Memory B cell (primary cell): Measurements from ENCODE around the gene ILRUN.
"Not testable (repeated sequence)": the region's sequence is repeated elsewhere in the genome, so short reads cannot be mapped to it uniquely, and the experiment has no call there.

ENCODE experiments used
- ATAC-seq: fragments of 150-1000 bp; cut with Tn5 transposase; 2 replicates; pipeline ENCODE4 v1.10.0; 2021; ENCODE audit warnings: low read depth, mild to moderate bottlenecking, moderate library complexity
- DNase-seq, 2 donors: peaks; one replicate each; pipeline ENCODE4 v3.0.0; 2022; ENCODE audit warnings: low spot score in 2 of 2
- H3K27ac Mint-ChIP-seq: one replicate; pipeline ENCODE4 v1.8.0; 2022; ENCODE audit warnings: mild to moderate bottlenecking, moderate library complexity, mixed read lengths
- H3K27me3 Mint-ChIP-seq: one replicate; pipeline ENCODE4 v1.8.0; 2022; ENCODE audit warnings: mixed read lengths
- H3K36me3 Mint-ChIP-seq: one replicate; pipeline ENCODE4 v1.8.0; 2022; ENCODE audit warnings: mild to moderate bottlenecking, mixed read lengths
- H3K4me1 Mint-ChIP-seq: one replicate; pipeline ENCODE4 v1.8.0; 2022; ENCODE audit warnings: mixed read lengths
- H3K4me3 Mint-ChIP-seq: one replicate; pipeline ENCODE4 v1.8.0; 2022; ENCODE audit warnings: mild to moderate bottlenecking, moderate library complexity, mixed read lengths
- H3K9me3 Mint-ChIP-seq: one replicate; pipeline ENCODE4 v1.8.0; 2022; ENCODE audit warnings: mixed read lengths

Gene ILRUN

DNA sequence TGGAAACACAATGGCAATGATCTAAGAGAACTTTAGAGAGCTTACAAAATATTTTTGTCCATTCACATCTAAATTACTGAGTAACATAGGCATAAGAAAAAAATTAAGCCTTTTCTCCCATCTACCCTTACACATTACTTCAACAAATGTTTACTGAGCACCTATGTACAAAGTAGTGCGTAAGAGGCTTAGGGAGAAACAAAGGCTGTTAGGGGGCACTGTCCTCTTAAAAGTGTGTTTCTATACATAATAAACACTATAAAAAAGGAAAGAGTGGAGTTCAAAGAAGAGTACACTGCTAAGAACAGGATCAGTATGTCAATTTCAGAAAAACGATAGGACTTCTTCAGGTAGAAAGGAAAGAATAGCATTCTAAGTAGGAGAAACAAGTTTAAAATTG is 12.2 kb downstream of the ILRUN start:
- H3K4me1 Mint-ChIP-seq = peaks cover 29% of the 10 kb centered on the region

DNA sequence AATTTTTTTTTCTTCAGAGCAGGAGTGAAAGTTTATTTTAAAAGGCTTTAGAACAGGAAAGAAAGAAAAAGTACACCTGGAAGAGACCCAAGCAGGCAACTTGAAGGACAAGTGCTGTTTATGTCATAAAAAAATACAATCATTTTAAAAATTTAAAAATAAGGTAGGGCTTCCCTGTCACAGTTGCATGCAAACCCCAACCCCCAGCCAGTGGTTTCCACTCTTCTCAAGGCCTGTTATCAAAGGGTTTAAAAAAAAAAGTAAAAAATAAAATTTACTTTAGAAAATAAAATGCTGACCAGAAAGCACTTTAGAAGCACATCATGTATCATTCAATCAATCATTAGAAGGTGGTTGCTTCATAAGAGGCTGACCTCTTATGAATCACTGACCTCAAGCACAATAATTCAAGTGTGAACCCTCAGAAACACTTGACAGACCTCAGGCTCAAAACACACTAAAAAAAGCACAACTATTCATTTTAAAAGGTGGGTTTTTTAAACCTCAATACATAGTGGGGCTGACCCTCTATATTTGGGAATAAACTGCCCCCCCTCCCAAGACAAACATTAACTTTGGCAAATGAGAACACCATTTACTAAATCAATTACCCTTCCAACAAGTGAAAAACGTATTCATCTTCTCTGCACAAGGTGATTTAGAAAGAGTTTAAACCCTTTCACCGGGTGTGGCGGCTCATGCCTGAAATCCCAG is 15.6 kb downstream of the ILRUN start:
- Mint-ChIP-seq H3K36me3 (peaks cover 4% of the 10 kb centered on the region), H3K27me3 (no peaks in the 10 kb centered on the region), H3K27ac (no peak overlapping the region), H3K4me1 (peaks cover 23% of the 10 kb centered on the region), H3K9me3 (no peaks in the 10 kb centered on the region), H3K4me3 (no peak overlapping the region)
- ATAC-seq (no peak), DNase-seq (no peak)

More for the DNA sequence above, 12.2 kb downstream of the ILRUN start:
- Mint-ChIP-seq H3K9me3 (no peaks in the 10 kb centered on the region), H3K36me3 (peaks cover 12% of the 10 kb centered on the region), H3K27ac (no peak overlapping the region), H3K4me3 (no peak overlapping the region), H3K27me3 (no peaks in the 10 kb centered on the region)
- ATAC-seq (no peak), DNase-seq (no peak)

DNA sequence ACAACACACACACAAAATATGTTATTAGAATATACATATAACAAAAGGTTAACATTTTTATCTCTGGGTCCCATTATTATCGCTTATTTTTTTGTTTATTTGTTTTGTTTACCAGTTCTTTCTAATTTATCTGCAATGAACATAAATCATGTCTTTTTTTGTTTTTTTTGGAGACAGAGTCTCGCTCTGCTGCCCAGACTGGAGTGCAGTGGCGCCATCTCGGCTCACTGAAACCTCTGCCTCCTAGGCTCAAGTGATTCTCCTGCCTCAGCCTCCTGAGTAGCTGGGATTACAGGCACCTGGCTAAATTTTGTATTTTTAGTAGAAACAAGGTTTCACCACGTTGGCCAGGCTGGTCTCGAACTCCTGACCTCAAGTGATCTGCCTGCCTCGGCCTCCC is 16.3 kb downstream of the ILRUN start:
- not testable (repeated sequence) for ATAC-seq, H3K4me3 Mint-ChIP-seq, H3K27me3 Mint-ChIP-seq, H3K27ac Mint-ChIP-seq, DNase-seq, H3K36me3 Mint-ChIP-seq, H3K9me3 Mint-ChIP-seq
- H3K4me1 Mint-ChIP-seq = peaks cover 24% of the 10 kb centered on the region

DNA sequence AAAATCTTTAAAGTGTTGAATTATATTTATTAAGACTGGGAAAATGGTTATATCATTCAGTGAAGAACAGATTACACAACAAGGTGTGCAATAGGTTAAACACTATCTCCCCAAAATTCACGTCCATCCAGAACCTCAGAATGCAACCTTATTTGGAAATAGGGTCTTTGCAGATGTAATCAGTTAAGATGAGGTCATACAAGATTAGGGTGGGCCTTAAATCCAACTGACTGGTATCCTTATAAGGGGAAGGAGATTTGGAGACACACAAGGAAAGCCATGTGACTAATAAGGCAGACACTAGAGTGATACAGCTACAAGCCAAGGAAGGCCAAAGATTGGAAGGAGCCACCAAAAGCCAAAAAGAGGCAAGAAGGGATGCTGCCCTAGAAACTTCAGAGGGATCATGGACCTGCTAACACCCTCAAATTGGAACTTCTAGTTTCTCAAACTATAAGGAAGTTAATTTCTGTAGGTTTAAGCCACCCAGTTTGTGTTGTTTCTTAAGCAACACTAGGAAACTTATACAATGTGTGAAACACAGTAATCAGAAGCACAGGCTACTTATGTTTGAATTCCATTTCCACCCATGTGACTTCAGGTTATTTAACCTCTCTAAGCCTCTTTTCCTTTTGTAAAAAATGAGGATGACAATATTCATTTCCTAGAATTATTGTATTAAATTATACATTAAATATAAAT is 16.9 kb downstream of the ILRUN start:
- ATAC-seq = no peak
- no peak for DNase-seq
- Mint-ChIP-seq H3K4me1 (peaks cover 26% of the 10 kb centered on the region), H3K27me3 (no peaks in the 10 kb centered on the region), H3K36me3 (peaks cover 2% of the 10 kb centered on the region), H3K9me3 (no peaks in the 10 kb centered on the region), H3K27ac (peak overlapping the region; percentile 60), H3K4me3 (no peak overlapping the region)

DNA sequence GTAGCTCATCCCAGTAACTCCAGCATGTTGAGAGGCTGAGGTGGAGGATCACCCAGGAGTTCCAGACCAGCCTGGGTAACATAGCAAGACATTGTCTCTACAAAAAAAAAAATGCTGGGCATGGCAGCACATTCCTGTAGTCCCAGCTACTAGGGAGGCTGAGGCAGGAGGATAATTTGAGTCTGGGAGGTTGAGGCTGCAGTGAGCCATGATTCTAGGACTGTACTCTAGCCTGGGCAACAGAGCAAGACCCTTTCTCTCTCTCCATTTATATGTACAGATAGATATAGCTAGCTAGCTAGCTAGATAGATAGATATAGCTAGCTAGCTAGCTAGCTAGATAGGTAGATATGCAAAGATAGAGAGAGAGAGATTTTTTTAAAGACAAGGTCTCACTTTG is 20.4 kb downstream of the ILRUN start:
- peaks cover 42% of the 10 kb centered on the region for H3K4me1 Mint-ChIP-seq
- H3K27ac Mint-ChIP-seq = peak overlapping the region; percentile 98
- H3K9me3 Mint-ChIP-seq = no peaks in the 10 kb centered on the region
- no peaks in the 10 kb centered on the region for H3K27me3 Mint-ChIP-seq
- no peak overlapping the region for H3K4me3 Mint-ChIP-seq
- no peak for ATAC-seq
- DNase-seq = no peak
- no peaks in the 10 kb centered on the region for H3K36me3 Mint-ChIP-seq

DNA sequence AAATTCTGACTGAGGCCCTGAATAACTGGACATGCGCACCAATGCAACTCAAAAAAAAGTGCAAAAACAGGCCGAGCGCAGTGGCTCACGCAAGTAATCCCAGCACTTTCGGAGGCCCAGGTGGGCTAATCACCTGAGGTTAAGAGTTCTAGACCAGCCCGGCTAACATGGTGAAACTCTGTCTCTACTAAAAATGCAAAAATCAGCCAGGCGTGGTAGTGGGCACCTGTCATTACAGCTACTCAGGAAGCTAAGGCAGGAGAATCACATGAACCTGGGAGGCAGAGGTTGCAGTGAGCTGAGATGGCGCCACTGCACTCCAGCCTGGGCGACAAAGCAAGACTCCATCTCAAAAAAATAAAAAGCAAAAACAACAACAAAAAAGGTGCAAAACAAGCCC is 21.6 kb downstream of the ILRUN start:
- Mint-ChIP-seq H3K27ac (peak overlapping the region; percentile 98), H3K4me1 (peaks cover 42% of the 10 kb centered on the region), H3K4me3 (peak overlapping the region; percentile 77)
- DNase-seq (peak in 1 of 2 donors; percentile 31), ATAC-seq (peak; percentile 21)
- not testable (repeated sequence) for H3K27me3 Mint-ChIP-seq, H3K9me3 Mint-ChIP-seq, H3K36me3 Mint-ChIP-seq

DNA sequence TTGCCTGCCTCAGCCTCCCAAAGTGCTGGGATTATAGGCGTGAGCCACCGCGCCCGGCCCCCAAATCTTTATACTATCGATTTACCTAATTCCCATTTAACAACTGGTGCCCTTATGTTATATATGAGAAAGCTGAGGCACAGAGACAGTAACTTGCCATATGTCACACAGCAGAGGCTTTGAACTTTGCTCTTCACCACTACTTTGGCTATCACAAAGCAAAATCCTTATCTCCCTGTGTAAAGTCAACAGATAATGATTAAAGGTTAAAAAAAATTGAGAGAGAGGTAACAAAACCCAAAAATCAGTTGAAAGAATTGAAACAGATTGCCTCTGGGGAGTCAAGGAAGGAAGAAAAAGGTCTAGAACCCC is 22.3 kb downstream of the ILRUN start:
- Mint-ChIP-seq H3K4me1 (peaks cover 38% of the 10 kb centered on the region), H3K4me3 (peak overlapping the region; percentile 77), H3K27ac (peak overlapping the region; percentile 98), H3K27me3 (no peaks in the 10 kb centered on the region), H3K36me3 (no peaks in the 10 kb centered on the region), H3K9me3 (no peaks in the 10 kb centered on the region)
- ATAC-seq = no peak
- DNase-seq = no peak

DNA sequence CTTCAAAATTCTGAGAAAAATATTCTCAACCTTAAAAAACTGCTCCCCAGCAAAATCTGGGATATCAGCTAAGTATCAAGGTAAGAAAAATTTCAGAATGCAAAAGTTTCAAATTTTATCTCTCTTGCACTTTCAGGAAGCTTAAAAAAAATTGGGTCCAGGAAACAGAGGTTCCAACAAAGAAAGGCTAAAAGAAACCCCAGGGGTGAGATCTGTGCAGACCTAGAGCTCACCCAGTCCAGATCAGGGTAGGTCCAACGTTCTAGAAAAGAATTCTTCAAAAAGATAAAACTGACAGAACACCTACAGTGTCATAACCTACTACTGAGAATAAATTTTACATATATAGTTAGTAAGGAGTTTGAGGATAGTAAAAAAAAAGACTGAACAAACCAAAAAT is 23.5 kb downstream of the ILRUN start:
- H3K4me1 Mint-ChIP-seq = peaks cover 37% of the 10 kb centered on the region
- H3K9me3 Mint-ChIP-seq = no peaks in the 10 kb centered on the region
- H3K27me3 Mint-ChIP-seq = no peaks in the 10 kb centered on the region
- H3K27ac Mint-ChIP-seq = peak overlapping the region; percentile 98
- peak overlapping the region; percentile 74 for H3K4me3 Mint-ChIP-seq
- H3K36me3 Mint-ChIP-seq = no peaks in the 10 kb centered on the region
- DNase-seq = no peak
- no peak for ATAC-seq

DNA sequence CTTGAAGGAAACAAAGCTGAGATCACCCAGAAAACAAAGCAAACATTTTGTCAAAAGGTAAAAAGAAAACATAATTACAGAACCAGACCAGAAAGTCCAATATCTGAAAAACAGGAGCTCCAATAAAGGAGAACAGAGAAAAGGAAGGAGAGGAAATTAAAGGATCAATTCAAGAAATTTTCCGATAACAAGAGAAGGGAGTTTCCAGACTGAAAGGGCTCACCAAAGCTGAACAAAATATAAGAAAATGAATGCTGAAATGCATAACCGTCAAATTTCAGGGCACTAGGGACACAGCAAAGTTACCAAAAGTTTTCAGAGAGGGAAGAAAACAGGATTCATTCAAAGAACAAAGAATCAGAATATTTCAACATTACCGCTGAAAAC is 23.9 kb downstream of the ILRUN start:
- Mint-ChIP-seq H3K27ac (peak overlapping the region; percentile 98), H3K9me3 (no peaks in the 10 kb centered on the region), H3K4me1 (peaks cover 41% of the 10 kb centered on the region), H3K4me3 (peak overlapping the region; percentile 80), H3K36me3 (no peaks in the 10 kb centered on the region), H3K27me3 (no peaks in the 10 kb centered on the region)
- DNase-seq = no peak
- no peak for ATAC-seq

DNA sequence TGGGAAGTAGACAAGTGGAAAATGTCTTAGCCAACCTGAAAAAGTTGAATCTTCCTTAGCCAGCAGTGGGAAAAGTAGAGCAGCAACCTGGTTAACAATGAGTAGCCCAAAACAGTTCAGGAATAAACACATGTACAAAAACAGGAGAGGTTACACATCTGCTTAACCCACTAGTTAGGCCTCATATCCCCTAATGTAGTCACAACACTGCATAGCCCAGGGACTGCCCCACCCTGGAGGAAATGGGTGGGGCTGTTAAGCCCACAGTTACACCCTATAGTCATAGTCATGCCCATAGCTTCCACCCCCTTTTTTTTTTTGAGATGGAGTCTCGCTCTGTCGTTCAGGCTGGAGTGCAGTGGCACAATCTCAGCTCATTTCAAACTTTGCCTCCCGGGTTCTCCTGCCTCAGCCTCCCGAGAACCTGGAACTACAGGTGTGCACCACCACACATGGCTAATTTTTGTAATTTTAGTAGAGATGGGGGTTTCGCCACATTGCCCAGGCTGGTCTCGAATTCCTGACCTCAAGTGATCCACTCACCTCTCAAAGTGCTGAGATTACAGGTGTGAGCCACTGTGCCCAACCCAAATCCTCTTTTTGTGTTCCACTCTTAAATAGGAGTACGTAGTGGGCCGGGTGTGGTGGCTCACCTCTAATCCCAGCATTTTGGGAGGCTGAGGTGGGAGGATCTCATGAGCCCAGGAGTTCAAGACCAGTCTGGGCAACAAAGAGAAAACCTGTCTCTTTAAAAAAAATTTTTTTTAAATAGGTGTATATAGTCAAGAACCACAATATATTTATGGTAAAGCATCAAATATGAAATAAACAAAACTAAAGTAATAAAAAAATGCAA is 24.5 kb downstream of the ILRUN start:
- H3K27me3 Mint-ChIP-seq = no peaks in the 10 kb centered on the region
- peaks cover 44% of the 10 kb centered on the region for H3K4me1 Mint-ChIP-seq
- H3K36me3 Mint-ChIP-seq = no peaks in the 10 kb centered on the region
- peak overlapping the region; percentile 98 for H3K27ac Mint-ChIP-seq
- H3K4me3 Mint-ChIP-seq = peak overlapping the region; percentile 80
- peak; percentile 94 for ATAC-seq
- no peaks in the 10 kb centered on the region for H3K9me3 Mint-ChIP-seq
- DNase-seq = peak; percentile 43 to 71

DNA sequence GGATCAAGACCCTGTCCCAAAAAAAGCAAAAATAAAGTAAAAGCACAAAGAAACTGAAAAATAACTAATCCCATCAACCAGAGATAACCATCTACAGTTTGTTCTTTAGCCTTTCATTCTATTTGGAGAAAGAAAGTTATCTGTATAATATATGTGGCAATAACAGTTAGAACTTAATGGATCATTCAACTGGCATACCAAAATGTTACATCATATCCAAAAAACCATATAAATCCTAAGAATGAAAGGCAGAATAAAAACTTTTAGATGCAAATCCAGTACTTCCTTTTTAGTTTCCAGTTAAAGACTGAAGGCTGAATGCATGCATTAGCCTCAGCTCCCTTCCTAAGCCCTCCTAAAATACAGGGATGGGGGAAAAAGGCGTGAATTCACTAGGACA is 25.2 kb downstream of the ILRUN start:
- Mint-ChIP-seq H3K36me3 (no peaks in the 10 kb centered on the region), H3K4me1 (peaks cover 48% of the 10 kb centered on the region), H3K9me3 (no peaks in the 10 kb centered on the region), H3K27me3 (no peaks in the 10 kb centered on the region), H3K4me3 (peak overlapping the region; percentile 71), H3K27ac (peak overlapping the region; percentile 98)
- ATAC-seq (no peak), DNase-seq (no peak)

DNA sequence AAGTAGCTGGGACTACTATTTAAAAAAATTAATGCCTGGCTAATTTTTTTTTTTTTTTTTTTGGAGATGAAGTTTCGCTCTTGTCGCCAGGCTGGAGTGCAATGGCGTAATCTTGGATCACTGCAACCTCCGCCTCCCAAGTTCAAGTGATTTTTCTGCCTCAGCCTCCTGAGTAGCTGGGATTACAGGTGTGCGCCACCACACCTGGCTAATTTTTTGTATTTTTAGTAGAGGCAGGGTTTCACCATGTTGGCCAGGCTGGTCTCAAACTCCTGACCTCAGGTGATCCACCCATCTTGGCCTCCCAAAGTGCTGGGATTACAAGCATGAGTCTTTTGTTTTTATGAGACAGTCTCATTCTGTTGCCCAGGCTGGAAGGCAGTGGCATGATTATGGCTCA is 27.8 kb downstream of the ILRUN start:
- not testable (repeated sequence) for ATAC-seq

DNA sequence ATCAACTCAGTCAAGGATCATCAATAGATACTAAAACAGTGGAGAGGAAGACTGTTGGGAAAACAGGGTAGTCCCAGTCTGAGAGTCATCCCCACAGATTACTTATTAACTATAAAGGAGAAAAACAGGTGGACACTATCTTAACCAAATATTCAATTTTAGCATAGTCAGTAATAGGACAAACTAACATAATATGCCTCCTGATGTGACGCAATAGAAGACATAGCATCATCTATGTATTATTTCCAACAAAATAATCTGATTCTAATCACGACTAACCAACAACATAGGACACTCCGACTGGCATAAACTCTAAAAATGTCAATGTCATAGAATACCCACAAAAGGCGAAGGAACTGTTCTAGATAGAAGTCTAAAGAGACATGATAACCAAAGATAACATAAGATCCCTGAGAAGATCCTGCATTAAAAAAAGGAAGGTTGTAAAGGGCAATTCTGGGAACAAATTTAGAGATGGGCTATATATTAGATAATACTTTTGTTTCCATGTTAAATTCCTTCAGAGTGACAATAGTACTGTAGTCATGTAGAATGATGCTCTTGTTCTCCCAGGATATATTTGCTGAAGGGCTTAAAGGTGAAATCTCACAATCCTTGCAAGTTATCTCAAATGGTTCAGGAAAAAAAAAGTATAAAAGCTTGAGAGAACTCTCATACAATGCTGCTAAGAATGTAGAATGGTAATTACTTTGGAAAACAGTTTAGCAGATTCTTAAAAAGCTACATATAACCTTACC is 28.9 kb downstream of the ILRUN start:
- no peak for ATAC-seq
- peak overlapping the region; percentile 80 for H3K27ac Mint-ChIP-seq
- H3K4me3 Mint-ChIP-seq = no peak overlapping the region
- no peak for DNase-seq
- no peaks in the 10 kb centered on the region for H3K27me3 Mint-ChIP-seq
- H3K4me1 Mint-ChIP-seq = peaks cover 42% of the 10 kb centered on the region
- H3K36me3 Mint-ChIP-seq = no peaks in the 10 kb centered on the region
- H3K9me3 Mint-ChIP-seq = no peaks in the 10 kb centered on the region

More for the DNA sequence above, 27.8 kb downstream of the ILRUN start:
- not testable (repeated sequence) for H3K27me3 Mint-ChIP-seq, H3K36me3 Mint-ChIP-seq, DNase-seq, H3K9me3 Mint-ChIP-seq, H3K27ac Mint-ChIP-seq, H3K4me3 Mint-ChIP-seq
- peaks cover 42% of the 10 kb centered on the region for H3K4me1 Mint-ChIP-seq
